SK-N-SH (cell line): ENCODE results near the gene AFF3. TPM values are rescaled to one million over a fixed set of nuclear protein-coding genes. Genes with fewer than 3 reads are reported as not detected.

ENCODE experiments used
- CTCF ChIA-PET: fragments of 300-600, 350-600 bp; formaldehyde crosslinking; extraction: SDS; loops from one replicate; lab custom pipeline; 2021; lab: Yijun Ruan, JAX
- POLR2A ChIA-PET: fragments of 350-600 bp; sonication (Branson Sonifier 250); formaldehyde crosslinking; extraction: SDS; loops from one replicate; lab custom pipeline; 2020; ENCODE audit warnings: antibody characterized with exemption, inconsistent platforms; lab: Yijun Ruan, JAX
- DNase-seq: peaks from one replicate; pipeline ENCODE4 v3.0.0; 2012
- H2AFZ ChIP-seq: fragments of 200-600 bp; sonication (generic); 2 replicates; pipeline ENCODE4 v1.8.1; 2016; ENCODE audit warnings: antibody characterized with exemption, mild to moderate bottlenecking, low read depth
- H3F3A ChIP-seq: fragments of 200-600 bp; sonication (generic); replicated peaks from 2 replicates; pipeline ENCODE3; 2016; ENCODE audit warnings: antibody characterized with exemption, mild to moderate bottlenecking; ENCODE audit not compliant: insufficient read depth
- H3K27ac ChIP-seq, 2 experiments: fragments of 200-500 bp in 1 of 2; fragments of 200-600 bp in 1 of 2; sonication (Bioruptor generic) in 1 of 2; sonication (generic), shearing (Covaris generic) in 1 of 2; 2 replicates each; pipeline versions ENCODE4 v1.5.1 to v1.6.1; 2014 to 2016; ENCODE audit warnings: low read depth in 2 of 2, inconsistent platforms in 1 of 2, low read length in 1 of 2, mild to moderate bottlenecking in 1 of 2, mixed read lengths in 1 of 2
- H3K27me3 ChIP-seq: fragments of 200-600 bp; sonication (generic), shearing (Covaris generic); 2 replicates; pipeline ENCODE4 v1.6.1; 2016; ENCODE audit warnings: mixed run types; ENCODE audit not compliant: insufficient read depth
- H3K36me3 ChIP-seq, 2 experiments: fragments of 200-500 bp in 1 of 2; fragments of 200-600 bp in 1 of 2; sonication (Bioruptor generic) in 1 of 2; sonication (generic) in 1 of 2; replicated peaks in 1 of 2; 2 replicates each; pipeline versions ENCODE3 to v1.5.1; 2014 to 2016; ENCODE audit warnings: low read length in 1 of 2, mild to moderate bottlenecking in 1 of 2; ENCODE audit not compliant: insufficient read depth in 2 of 2, control insufficient read depth in 1 of 2
- H3K4me1 ChIP-seq, 2 experiments: fragments of 200-500 bp in 1 of 2; fragments of 200-600 bp in 1 of 2; sonication (Bioruptor generic) in 1 of 2; sonication (generic), shearing (Covaris generic) in 1 of 2; 2 replicates each; pipeline versions ENCODE4 v1.5.1 to v1.6.1; 2014 to 2016; ENCODE audit warnings: low read depth in 1 of 2, low read length in 1 of 2, mixed run types in 1 of 2; ENCODE audit not compliant: insufficient read depth in 2 of 2, control insufficient read depth in 1 of 2
- H3K4me2 ChIP-seq: fragments of 200-600 bp; sonication (generic), shearing (Covaris generic); 2 replicates; pipeline ENCODE4 v1.6.1; 2017; ENCODE audit warnings: mixed run types
- H3K4me3 ChIP-seq, 2 experiments: fragments of 200-500 bp in 1 of 2; fragments of 200-600 bp in 1 of 2; sonication (Bioruptor generic) in 1 of 2; sonication (generic), shearing (Covaris generic) in 1 of 2; 2 replicates each; pipeline versions ENCODE4 v1.5.1 to v1.8.1; 2014 to 2016; ENCODE audit warnings: low read depth in 2 of 2, inconsistent platforms in 1 of 2, low read length in 1 of 2, mild to moderate bottlenecking in 1 of 2, mixed read lengths in 1 of 2, moderate library complexity in 1 of 2
- H3K79me2 ChIP-seq: fragments of 200-600 bp; sonication (generic); 2 replicates; pipeline ENCODE4 v1.8.1; 2017; ENCODE audit warnings: mild to moderate bottlenecking; ENCODE audit not compliant: insufficient read depth
- H3K9ac ChIP-seq: fragments of 200-600 bp; sonication (generic); 2 replicates; pipeline ENCODE4 v1.6.1; 2017; ENCODE audit warnings: mixed run types
- H3K9me2 ChIP-seq: fragments of 200-600 bp; sonication (generic); 2 replicates; pipeline ENCODE4 v1.6.1; 2017; ENCODE audit warnings: mixed run types
- H3K9me3 ChIP-seq: fragments of 200-600 bp; sonication (generic); 2 replicates; pipeline ENCODE4 v1.6.1; 2017; ENCODE audit warnings: mixed run types, mild to moderate bottlenecking, moderate library complexity
- H4K20me1 ChIP-seq: fragments of 200-600 bp; sonication (generic); 2 replicates; pipeline ENCODE4 v1.6.1; 2017; ENCODE audit warnings: mild to moderate bottlenecking, mixed run types; ENCODE audit not compliant: insufficient read depth
- ELF1 ChIP-seq: IDR thresholded peaks from 2 replicates; pipeline ENCODE4 v1.4.0; 2012
- FOSL2 ChIP-seq: IDR thresholded peaks from 2 replicates; pipeline ENCODE4 v1.4.0; 2012; ENCODE audit warnings: low read depth, mild to moderate bottlenecking, moderate library complexity, borderline replicate concordance
- FOXJ3 ChIP-seq: sonication (generic); formaldehyde crosslinking; IDR thresholded peaks from 2 replicates; pipeline ENCODE4 v1.5.1; 2020; ENCODE audit warnings: mild to moderate bottlenecking, missing genetic modification reagents
- FOXM1 ChIP-seq: IDR thresholded peaks from 2 replicates; pipeline ENCODE4 v1.4.0; 2012; ENCODE audit warnings: low read depth, mild to moderate bottlenecking
- JUND ChIP-seq: IDR thresholded peaks from 2 replicates; pipeline ENCODE4 v1.4.0; 2012
- MXI1 ChIP-seq: IDR thresholded peaks from 2 replicates; pipeline ENCODE4 v1.6.1; 2012; ENCODE audit warnings: mild to moderate bottlenecking, low read depth, low read length, improper control_type of control experiment
- SIN3A ChIP-seq: IDR thresholded peaks from 2 replicates; pipeline ENCODE4 v1.6.1; 2012; ENCODE audit warnings: low read depth, mild to moderate bottlenecking, low read length, moderate library complexity, borderline replicate concordance
- WGBS: methylation state at CpG from one replicate; pipeline ENCODE4 v1.1.6; 2017; ENCODE audit warnings: low lambda C conversion rate; 5-methylcytosine and 5-hydroxymethylcytosine counted together
- polyA plus RNA-seq, 3 experiments: library from polyadenylated mRNA; depleted of rRNA; stranded (reverse); fragments of >200 nt; gene quantifications; 2 replicates each; pipeline ENCODE4 v1.2.3, GENCODE V29; 2012
- TF ChIP-seq, protein P1 (sequence below): IDR thresholded peaks from 2 replicates; pipeline ENCODE4; 2012
- TF ChIP-seq, protein P2 (sequence below): IDR thresholded peaks from 2 replicates; pipeline ENCODE4 v1.4.0; 2012; ENCODE audit warnings: low read depth, borderline replicate concordance
- TF ChIP-seq, protein P3 (sequence below): IDR thresholded peaks from 2 replicates; pipeline ENCODE4 v1.4.0; 2012; ENCODE audit warnings: low read depth
- TF ChIP-seq, protein P4 (sequence below): fragments of 200-600 bp; sonication (generic); IDR thresholded peaks from 2 replicates; pipeline ENCODE4 v1.6.1; 2017; ENCODE audit warnings: antibody characterized with exemption, mild to moderate bottlenecking, moderate library complexity
- TF ChIP-seq, protein P5 (sequence below): fragments of 150-350 bp; IDR thresholded peaks from 2 replicates; pipeline ENCODE4 v1.6.1; 2016; ENCODE audit warnings: mild to moderate bottlenecking, low read depth, low read length
- TF ChIP-seq, protein P6 (sequence below): IDR thresholded peaks from 2 replicates; pipeline ENCODE4 v1.6.1; 2012; ENCODE audit warnings: mild to moderate bottlenecking, low read depth, low read length, moderate library complexity
- TF ChIP-seq, protein P7 (sequence below): IDR thresholded peaks from 2 replicates; pipeline ENCODE4 v1.4.0; 2012; ENCODE audit warnings: low read depth, borderline replicate concordance

The AFF3 gene
- polyA plus RNA-seq, 1 of the 3 experiments (the other 2 are of a cell fraction): 0.36 TPM

DNA sequence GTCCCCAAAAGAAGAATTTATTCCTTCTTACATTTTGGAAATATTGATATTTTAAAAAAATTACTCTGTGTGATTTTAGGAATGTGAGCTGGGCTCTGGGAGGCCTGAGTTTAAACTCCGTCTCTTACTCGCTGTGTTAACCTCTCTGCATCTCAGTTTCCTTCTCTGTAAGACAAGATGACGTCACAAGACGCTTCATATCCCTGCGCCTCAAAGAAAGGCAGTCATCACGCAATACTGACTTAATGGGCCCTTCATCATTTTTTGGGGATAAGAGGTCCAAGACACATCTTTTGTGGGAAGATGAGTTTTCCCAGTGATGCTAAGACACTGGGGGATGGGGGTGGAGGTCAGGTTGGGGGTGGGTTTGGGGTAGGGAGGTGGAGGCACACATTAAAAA is 320.4 kb downstream of the AFF3 start (continued):
- TF ChIP-seq, protein P1, sequence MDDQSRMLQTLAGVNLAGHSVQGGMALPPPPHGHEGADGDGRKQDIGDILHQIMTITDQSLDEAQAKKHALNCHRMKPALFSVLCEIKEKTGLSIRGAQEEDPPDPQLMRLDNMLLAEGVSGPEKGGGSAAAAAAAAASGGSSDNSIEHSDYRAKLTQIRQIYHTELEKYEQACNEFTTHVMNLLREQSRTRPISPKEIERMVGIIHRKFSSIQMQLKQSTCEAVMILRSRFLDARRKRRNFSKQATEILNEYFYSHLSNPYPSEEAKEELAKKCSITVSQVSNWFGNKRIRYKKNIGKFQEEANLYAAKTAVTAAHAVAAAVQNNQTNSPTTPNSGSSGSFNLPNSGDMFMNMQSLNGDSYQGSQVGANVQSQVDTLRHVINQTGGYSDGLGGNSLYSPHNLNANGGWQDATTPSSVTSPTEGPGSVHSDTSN: no peak
- TF ChIP-seq, protein P2, sequence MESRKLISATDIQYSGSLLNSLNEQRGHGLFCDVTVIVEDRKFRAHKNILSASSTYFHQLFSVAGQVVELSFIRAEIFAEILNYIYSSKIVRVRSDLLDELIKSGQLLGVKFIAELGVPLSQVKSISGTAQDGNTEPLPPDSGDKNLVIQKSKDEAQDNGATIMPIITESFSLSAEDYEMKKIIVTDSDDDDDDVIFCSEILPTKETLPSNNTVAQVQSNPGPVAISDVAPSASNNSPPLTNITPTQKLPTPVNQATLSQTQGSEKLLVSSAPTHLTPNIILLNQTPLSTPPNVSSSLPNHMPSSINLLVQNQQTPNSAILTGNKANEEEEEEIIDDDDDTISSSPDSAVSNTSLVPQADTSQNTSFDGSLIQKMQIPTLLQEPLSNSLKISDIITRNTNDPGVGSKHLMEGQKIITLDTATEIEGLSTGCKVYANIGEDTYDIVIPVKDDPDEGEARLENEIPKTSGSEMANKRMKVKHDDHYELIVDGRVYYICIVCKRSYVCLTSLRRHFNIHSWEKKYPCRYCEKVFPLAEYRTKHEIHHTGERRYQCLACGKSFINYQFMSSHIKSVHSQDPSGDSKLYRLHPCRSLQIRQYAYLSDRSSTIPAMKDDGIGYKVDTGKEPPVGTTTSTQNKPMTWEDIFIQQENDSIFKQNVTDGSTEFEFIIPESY: no peak
- TF ChIP-seq SIN3A (no peak), ELF1 (no peak), FOXM1 (no peak), JUND (no peak)

DNA sequence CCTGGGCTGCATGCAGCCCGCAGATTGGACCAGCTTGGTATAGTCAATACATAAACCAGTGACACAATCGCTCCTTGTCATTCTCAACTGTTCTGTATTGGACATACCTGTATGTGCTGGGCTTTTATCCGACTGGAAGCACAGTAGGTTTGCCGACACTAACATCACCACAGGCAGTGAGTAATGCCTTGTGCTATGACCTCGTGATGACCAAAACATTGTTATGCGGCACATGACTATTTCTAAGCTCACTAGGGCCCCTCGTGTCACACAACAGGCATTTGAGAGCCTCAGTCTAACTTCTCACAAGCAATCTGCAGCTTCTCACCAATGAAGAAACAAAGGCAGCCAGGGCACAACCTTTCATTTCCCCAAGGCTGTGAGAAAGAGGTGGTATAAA is 320.8 kb downstream of the AFF3 start:
- 48% methylated on average over 7 of the region's 7 CpGs for WGBS
- ChIA-PET POLR2A (no interaction called here), CTCF (interaction anchor here (0.9 to 1.2 kb wide), 5 partner anchors 33 to 420 kb away, joined by 3 to 4 read pairs (median 3); no protein-coding TSS in a partner anchor)
- TF ChIP-seq, protein P3, sequence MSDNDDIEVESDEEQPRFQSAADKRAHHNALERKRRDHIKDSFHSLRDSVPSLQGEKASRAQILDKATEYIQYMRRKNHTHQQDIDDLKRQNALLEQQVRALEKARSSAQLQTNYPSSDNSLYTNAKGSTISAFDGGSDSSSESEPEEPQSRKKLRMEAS: peak; percentile 51; the same call in 1 of the 2 replicates
- TF ChIP-seq FOXJ3 (no peak), FOSL2 (peak; percentile 33; the same call in 1 of the 2 replicates), MXI1 (no peak)
- TF ChIP-seq, protein P4, sequence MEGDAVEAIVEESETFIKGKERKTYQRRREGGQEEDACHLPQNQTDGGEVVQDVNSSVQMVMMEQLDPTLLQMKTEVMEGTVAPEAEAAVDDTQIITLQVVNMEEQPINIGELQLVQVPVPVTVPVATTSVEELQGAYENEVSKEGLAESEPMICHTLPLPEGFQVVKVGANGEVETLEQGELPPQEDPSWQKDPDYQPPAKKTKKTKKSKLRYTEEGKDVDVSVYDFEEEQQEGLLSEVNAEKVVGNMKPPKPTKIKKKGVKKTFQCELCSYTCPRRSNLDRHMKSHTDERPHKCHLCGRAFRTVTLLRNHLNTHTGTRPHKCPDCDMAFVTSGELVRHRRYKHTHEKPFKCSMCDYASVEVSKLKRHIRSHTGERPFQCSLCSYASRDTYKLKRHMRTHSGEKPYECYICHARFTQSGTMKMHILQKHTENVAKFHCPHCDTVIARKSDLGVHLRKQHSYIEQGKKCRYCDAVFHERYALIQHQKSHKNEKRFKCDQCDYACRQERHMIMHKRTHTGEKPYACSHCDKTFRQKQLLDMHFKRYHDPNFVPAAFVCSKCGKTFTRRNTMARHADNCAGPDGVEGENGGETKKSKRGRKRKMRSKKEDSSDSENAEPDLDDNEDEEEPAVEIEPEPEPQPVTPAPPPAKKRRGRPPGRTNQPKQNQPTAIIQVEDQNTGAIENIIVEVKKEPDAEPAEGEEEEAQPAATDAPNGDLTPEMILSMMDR: no peak
- TF ChIP-seq, protein P5, sequence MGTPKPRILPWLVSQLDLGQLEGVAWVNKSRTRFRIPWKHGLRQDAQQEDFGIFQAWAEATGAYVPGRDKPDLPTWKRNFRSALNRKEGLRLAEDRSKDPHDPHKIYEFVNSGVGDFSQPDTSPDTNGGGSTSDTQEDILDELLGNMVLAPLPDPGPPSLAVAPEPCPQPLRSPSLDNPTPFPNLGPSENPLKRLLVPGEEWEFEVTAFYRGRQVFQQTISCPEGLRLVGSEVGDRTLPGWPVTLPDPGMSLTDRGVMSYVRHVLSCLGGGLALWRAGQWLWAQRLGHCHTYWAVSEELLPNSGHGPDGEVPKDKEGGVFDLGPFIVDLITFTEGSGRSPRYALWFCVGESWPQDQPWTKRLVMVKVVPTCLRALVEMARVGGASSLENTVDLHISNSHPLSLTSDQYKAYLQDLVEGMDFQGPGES: no peak
- TF ChIP-seq, protein P2: no peak
- TF ChIP-seq, protein P6, sequence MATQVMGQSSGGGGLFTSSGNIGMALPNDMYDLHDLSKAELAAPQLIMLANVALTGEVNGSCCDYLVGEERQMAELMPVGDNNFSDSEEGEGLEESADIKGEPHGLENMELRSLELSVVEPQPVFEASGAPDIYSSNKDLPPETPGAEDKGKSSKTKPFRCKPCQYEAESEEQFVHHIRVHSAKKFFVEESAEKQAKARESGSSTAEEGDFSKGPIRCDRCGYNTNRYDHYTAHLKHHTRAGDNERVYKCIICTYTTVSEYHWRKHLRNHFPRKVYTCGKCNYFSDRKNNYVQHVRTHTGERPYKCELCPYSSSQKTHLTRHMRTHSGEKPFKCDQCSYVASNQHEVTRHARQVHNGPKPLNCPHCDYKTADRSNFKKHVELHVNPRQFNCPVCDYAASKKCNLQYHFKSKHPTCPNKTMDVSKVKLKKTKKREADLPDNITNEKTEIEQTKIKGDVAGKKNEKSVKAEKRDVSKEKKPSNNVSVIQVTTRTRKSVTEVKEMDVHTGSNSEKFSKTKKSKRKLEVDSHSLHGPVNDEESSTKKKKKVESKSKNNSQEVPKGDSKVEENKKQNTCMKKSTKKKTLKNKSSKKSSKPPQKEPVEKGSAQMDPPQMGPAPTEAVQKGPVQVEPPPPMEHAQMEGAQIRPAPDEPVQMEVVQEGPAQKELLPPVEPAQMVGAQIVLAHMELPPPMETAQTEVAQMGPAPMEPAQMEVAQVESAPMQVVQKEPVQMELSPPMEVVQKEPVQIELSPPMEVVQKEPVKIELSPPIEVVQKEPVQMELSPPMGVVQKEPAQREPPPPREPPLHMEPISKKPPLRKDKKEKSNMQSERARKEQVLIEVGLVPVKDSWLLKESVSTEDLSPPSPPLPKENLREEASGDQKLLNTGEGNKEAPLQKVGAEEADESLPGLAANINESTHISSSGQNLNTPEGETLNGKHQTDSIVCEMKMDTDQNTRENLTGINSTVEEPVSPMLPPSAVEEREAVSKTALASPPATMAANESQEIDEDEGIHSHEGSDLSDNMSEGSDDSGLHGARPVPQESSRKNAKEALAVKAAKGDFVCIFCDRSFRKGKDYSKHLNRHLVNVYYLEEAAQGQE: no peak
- TF ChIP-seq, protein P7, sequence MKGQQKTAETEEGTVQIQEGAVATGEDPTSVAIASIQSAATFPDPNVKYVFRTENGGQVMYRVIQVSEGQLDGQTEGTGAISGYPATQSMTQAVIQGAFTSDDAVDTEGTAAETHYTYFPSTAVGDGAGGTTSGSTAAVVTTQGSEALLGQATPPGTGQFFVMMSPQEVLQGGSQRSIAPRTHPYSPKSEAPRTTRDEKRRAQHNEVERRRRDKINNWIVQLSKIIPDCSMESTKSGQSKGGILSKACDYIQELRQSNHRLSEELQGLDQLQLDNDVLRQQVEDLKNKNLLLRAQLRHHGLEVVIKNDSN: no peak
- no peak overlapping the region for H3K4me3 ChIP-seq
- no peaks in the 10 kb centered on the region for H4K20me1 ChIP-seq
- H3F3A ChIP-seq: no peaks in the 10 kb centered on the region
- H3K9me2 ChIP-seq: no peaks in the 10 kb centered on the region
- peak overlapping the region; percentile 13; the same call in 1 of the 2 replicates for H2AFZ ChIP-seq
- no peaks in the 10 kb centered on the region for H3K36me3 ChIP-seq
- no peak overlapping the region for H3K27ac ChIP-seq
- peaks cover 0 to 3% of the 10 kb centered on the region in 2 experiments; a peak in 3 of 4 replicates for H3K4me1 ChIP-seq
- H3K9ac ChIP-seq: no peak overlapping the region
- H3K79me2 ChIP-seq: no peaks in the 10 kb centered on the region
- no peaks in the 10 kb centered on the region for H3K27me3 ChIP-seq
- no peaks in the 10 kb centered on the region for H3K9me3 ChIP-seq
- H3K4me2 ChIP-seq: no peak overlapping the region
- DNase-seq: no peak
